LNCaP clone FGC (cell line): ENCODE data around the gene PTGES2.

ENCODE experiments used
- DNase-seq: peaks from one replicate; pipeline ENCODE4 v3.0.0-alpha.2; 2011; ENCODE audit warnings: low read depth
- H3K4me3 ChIP-seq: 2 replicates; pipeline ENCODE4 v1.5.1; 2011; ENCODE audit warnings: mild to moderate bottlenecking, low read depth, low read length, control low read depth
- CTCF ChIP-seq: IDR thresholded peaks from 2 replicates; pipeline ENCODE4 v1.5.1; 2012; ENCODE audit warnings: mild to moderate bottlenecking; ENCODE audit not compliant: control insufficient read depth, insufficient read depth; ENCODE audit errors: extremely low read depth

Gene PTGES2

GRCh38 chr9:128121466-128121810, 6.1 kb downstream of the PTGES2 start:
- no peak for DNase-seq
- no peak overlapping the region for H3K4me3 ChIP-seq
- no peak for TF ChIP-seq CTCF

GRCh38 chr9:128120741-128121465, 6.6 kb downstream of the PTGES2 start:
- no peak for DNase-seq
- H3K4me3 ChIP-seq: no peak overlapping the region
- TF ChIP-seq CTCF: no peak

- no peak overlapping the region for H3K4me3 ChIP-seq
- DNase-seq: no peak
Measured at GRCh38 chr9:128120061-128120740, 7.3 kb downstream of the PTGES2 start.

GRCh38 chr9:128118971-128119665, 8.4 kb downstream of the PTGES2 start:
- H3K4me3 ChIP-seq: no peak overlapping the region
- no peak for DNase-seq
- TF ChIP-seq CTCF: no peak

More at GRCh38 chr9:128120061-128120740, 7.3 kb downstream of the PTGES2 start:
- TF ChIP-seq CTCF: no peak

GRCh38 chr9:128118472-128118857, 9.1 kb downstream of the PTGES2 start:
- TF ChIP-seq CTCF: no peak
- H3K4me3 ChIP-seq: no peak overlapping the region
- DNase-seq: no peak

- DNase-seq: peak; percentile 49
- TF ChIP-seq CTCF: peak; percentile 100
- H3K4me3 ChIP-seq: no peak overlapping the region
Measured at GRCh38 chr9:128117613-128118471, 9.7 kb downstream of the PTGES2 start.
